SU-DHL-6 (cell line): ENCODE results near the gene SMAD2.

Source experiments
- CTCF ChIP-seq: fragments of 200-600 bp; sonication (generic); IDR thresholded peaks from one replicate; pipeline ENCODE4 v1.5.1; 2017; ENCODE audit warnings: antibody characterized with exemption, mild to moderate bottlenecking, low read length, moderate library complexity; ENCODE audit not compliant: insufficient read depth, poor library complexity, severe bottlenecking
- EZH2phosphoT487 ChIP-seq: fragments of 200-600 bp; sonication (generic), shearing (Covaris generic); conservative IDR thresholded peaks from 2 replicates; pipeline ENCODE4 v1.6.1; 2018; ENCODE audit warnings: mild to moderate bottlenecking, antibody characterized with exemption, low read length, moderate library complexity, mixed read lengths

GRCh38 chr18:47970664-47971531, 40.4 kb upstream of the SMAD2 start:
- no peak for TF ChIP-seq CTCF
- no peak for TF ChIP-seq EZH2phosphoT487
